Measurements from ENCODE around the gene IFT74.

IFT74 gene

DNA sequence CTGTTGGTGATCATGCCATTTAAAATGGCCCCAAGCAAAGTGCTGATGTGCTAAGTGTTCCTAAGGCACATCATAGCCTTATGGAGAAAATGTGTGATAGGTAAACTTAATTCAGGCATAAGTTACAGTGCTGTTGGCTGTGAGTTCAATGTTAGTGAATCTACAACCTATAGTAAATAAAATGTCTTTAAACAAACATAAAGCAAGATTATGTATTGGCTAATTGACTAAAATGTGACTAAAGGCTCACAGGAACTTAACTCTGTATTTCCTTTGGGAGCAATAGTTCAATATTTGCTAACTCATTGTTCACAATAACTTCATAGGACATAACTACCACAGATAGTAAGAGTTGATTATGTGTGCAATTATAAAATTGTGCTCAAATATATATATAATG is 98.6 kb downstream of the IFT74 start:
- TF ChIP-seq, protein P1, sequence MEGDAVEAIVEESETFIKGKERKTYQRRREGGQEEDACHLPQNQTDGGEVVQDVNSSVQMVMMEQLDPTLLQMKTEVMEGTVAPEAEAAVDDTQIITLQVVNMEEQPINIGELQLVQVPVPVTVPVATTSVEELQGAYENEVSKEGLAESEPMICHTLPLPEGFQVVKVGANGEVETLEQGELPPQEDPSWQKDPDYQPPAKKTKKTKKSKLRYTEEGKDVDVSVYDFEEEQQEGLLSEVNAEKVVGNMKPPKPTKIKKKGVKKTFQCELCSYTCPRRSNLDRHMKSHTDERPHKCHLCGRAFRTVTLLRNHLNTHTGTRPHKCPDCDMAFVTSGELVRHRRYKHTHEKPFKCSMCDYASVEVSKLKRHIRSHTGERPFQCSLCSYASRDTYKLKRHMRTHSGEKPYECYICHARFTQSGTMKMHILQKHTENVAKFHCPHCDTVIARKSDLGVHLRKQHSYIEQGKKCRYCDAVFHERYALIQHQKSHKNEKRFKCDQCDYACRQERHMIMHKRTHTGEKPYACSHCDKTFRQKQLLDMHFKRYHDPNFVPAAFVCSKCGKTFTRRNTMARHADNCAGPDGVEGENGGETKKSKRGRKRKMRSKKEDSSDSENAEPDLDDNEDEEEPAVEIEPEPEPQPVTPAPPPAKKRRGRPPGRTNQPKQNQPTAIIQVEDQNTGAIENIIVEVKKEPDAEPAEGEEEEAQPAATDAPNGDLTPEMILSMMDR (IDR thresholded peaks at IDR 0.05; ENCODE audit: poor library complexity, severe bottlenecking): no peak
- no peaks in the 10 kb centered on the region for H3K9me3 ChIP-seq (ENCODE audit: severe bottlenecking)
- H3K4me1 ChIP-seq (ENCODE audit: insufficient read depth, poor library complexity, severe bottlenecking): no peaks in the 10 kb centered on the region
- ATAC-seq (ENCODE audit: low read depth) (no peak), DNase-seq (ENCODE audit: low spot score) (no peak)
- no peaks in the 10 kb centered on the region for H3K27me3 ChIP-seq (ENCODE audit: insufficient read depth, poor library complexity, severe bottlenecking)
- no peak overlapping the region for H3K27ac ChIP-seq (ENCODE audit: poor library complexity, severe bottlenecking)
- no peak overlapping the region for H3K4me3 ChIP-seq (ENCODE audit: severe bottlenecking)
- peaks cover 13% of the 10 kb centered on the region for H3K36me3 ChIP-seq (ENCODE audit: low read depth)

- peaks cover 13% of the 10 kb centered on the region for H3K36me3 ChIP-seq (ENCODE audit: low read depth)
- no peaks in the 10 kb centered on the region for H3K27me3 ChIP-seq (ENCODE audit: insufficient read depth, poor library complexity, severe bottlenecking)
- ATAC-seq (ENCODE audit: low read depth) (no peak), DNase-seq (ENCODE audit: low spot score) (no peak)
- TF ChIP-seq, protein P1 (IDR thresholded peaks at IDR 0.05; ENCODE audit: poor library complexity, severe bottlenecking): no peak
- no peak overlapping the region for H3K27ac ChIP-seq (ENCODE audit: poor library complexity, severe bottlenecking)
- no peaks in the 10 kb centered on the region for H3K9me3 ChIP-seq (ENCODE audit: severe bottlenecking)
- no peak overlapping the region for H3K4me3 ChIP-seq (ENCODE audit: severe bottlenecking)
- H3K4me1 ChIP-seq (ENCODE audit: insufficient read depth, poor library complexity, severe bottlenecking): no peaks in the 10 kb centered on the region
Observed at GRCh38 chr9:27059412-27059811, 103.2 kb downstream of the IFT74 start.

DNA sequence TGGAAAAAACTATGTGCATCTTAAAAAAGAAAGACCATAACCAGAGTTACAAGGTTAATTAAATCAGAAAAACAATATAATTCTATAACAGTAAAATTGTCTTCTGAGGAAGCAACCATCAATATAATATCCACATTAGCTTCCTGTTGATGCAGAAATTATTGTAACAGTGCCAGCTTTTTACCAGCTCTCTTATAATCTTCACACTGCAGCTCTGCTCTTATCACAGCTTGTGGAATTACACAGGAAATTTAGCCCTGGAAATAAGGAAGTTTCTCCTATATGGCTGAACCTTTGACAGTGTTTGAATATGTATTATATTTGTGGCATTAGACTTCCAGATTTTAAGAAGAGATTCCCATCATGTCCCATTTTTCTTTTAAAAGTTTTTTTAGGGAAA is 103.7 kb downstream of the IFT74 start:
- peaks cover 13% of the 10 kb centered on the region for H3K36me3 ChIP-seq (ENCODE audit: low read depth)
- DNase-seq (ENCODE audit: low spot score): no peak

DNA sequence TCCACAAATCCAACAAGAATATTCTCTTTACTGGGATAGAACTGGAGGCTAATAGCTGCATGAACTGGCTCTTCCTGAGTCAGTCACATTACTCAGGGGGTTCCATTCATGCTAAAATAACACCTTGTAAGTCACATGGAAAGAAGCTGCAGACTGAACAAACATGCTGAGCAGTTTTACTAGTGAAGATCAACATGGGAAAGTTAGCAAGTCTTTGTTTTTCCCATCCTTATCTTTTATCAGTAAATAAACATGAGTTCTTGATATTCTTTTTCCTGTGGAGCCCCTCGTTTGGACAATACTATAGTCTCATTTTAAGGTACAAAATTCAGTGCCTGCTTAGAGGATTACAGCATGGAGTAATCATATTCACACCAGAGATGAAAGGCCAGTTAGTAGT is 109.1 kb downstream of the IFT74 start:
- Histone ChIP-seq H3K4me3 (ENCODE audit: severe bottlenecking) (no peak overlapping the region), H3K36me3 (ENCODE audit: low read depth) (no peaks in the 10 kb centered on the region), H3K9me3 (ENCODE audit: severe bottlenecking) (no peaks in the 10 kb centered on the region), H3K4me1 (ENCODE audit: insufficient read depth, poor library complexity, severe bottlenecking) (no peaks in the 10 kb centered on the region), H3K27ac (ENCODE audit: poor library complexity, severe bottlenecking) (no peak overlapping the region), H3K27me3 (ENCODE audit: insufficient read depth, poor library complexity, severe bottlenecking) (no peaks in the 10 kb centered on the region)
- DNase-seq (ENCODE audit: low spot score): no peak
- TF ChIP-seq, protein P1 (IDR thresholded peaks at IDR 0.05; ENCODE audit: poor library complexity, severe bottlenecking): no peak
- ATAC-seq (ENCODE audit: low read depth): 0 out of 3 replicates have a peak, but pooled peaks have one; percentile 19

More for the DNA sequence above, 103.7 kb downstream of the IFT74 start:
- Histone ChIP-seq H3K27me3 (ENCODE audit: insufficient read depth, poor library complexity, severe bottlenecking) (no peaks in the 10 kb centered on the region), H3K9me3 (ENCODE audit: severe bottlenecking) (no peaks in the 10 kb centered on the region), H3K4me1 (ENCODE audit: insufficient read depth, poor library complexity, severe bottlenecking) (no peaks in the 10 kb centered on the region), H3K27ac (ENCODE audit: poor library complexity, severe bottlenecking) (no peak overlapping the region), H3K4me3 (ENCODE audit: severe bottlenecking) (no peak overlapping the region)
- ATAC-seq (ENCODE audit: low read depth): no peak
- TF ChIP-seq, protein P1 (IDR thresholded peaks at IDR 0.05; ENCODE audit: poor library complexity, severe bottlenecking): no peak

DNA sequence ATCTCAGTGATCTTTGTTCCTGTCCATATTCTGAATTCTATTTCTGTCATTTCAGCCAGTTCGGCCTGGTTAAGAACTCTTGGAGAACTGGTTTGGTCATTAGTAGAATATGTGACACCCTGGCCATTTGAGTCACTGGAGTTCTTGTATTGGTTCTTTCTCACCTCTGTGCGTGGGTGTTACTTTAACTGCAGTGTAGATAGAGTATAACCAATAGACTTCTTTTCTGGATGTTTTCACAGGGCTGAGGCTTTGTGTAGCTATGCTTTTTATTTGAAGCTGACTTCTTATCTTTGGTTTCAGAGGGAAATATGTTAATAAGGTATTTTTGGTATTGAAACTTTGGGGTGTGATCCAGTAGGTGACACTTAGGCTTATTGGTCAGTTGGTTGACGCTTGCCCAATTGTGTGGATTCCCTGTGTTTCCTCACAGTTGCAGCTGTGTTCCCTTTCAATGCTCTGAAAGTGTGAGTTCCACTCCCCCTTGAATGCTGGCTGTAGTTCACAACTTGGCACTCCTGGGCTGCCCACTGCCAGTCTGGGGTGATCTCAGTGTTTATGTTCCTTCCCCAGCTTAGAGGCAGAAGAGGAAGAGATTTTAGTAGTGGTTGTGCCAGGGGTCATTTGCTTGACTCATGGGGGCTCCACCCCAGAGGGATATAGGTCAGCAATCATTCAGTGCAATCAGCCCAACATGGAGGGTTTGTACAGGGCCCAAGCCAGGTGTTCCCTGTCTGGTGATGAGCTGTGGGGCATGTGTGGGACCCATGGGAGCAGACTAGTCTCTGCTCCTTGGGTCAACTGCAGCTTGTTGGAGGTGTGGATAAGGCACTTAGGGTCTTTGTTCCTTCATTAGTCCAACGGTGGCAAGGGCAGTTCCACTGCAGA is 117.9 kb downstream of the IFT74 start:
- DNase-seq (ENCODE audit: low spot score) (no peak), ATAC-seq (ENCODE audit: low read depth) (no peak)
- H3K36me3 ChIP-seq (ENCODE audit: low read depth): no peaks in the 10 kb centered on the region
- H3K9me3 ChIP-seq (ENCODE audit: severe bottlenecking): no peaks in the 10 kb centered on the region
- no peaks in the 10 kb centered on the region for H3K4me1 ChIP-seq (ENCODE audit: insufficient read depth, poor library complexity, severe bottlenecking)
- no peaks in the 10 kb centered on the region for H3K27me3 ChIP-seq (ENCODE audit: insufficient read depth, poor library complexity, severe bottlenecking)
- no peak overlapping the region for H3K4me3 ChIP-seq (ENCODE audit: severe bottlenecking)
- TF ChIP-seq, protein P1 (IDR thresholded peaks at IDR 0.05; ENCODE audit: poor library complexity, severe bottlenecking): no peak
- H3K27ac ChIP-seq (ENCODE audit: poor library complexity, severe bottlenecking): no peak overlapping the region

Measured in RWPE2 (cell line).